Renal cortical epithelial cell (primary cell): ENCODE results near the gene RBM22. TPM values are rescaled to one million over a fixed set of nuclear protein-coding genes. Genes with fewer than 3 reads are reported as not detected.

Experiments used
- DNase-seq: peaks from one replicate; pipeline ENCODE4 v3.0.0-alpha.2; 2011; ENCODE audit warnings: low read depth
- total RNA-seq: library from RNA; depleted of rRNA; stranded (reverse); fragments of >200 nt; gene quantifications from 2 replicates; pipeline ENCODE4 v1.2.3, GENCODE V29; 2014

The RBM22 gene
- total RNA-seq, 1 donor from 2014 or later, result 39.1 TPM

DNA sequence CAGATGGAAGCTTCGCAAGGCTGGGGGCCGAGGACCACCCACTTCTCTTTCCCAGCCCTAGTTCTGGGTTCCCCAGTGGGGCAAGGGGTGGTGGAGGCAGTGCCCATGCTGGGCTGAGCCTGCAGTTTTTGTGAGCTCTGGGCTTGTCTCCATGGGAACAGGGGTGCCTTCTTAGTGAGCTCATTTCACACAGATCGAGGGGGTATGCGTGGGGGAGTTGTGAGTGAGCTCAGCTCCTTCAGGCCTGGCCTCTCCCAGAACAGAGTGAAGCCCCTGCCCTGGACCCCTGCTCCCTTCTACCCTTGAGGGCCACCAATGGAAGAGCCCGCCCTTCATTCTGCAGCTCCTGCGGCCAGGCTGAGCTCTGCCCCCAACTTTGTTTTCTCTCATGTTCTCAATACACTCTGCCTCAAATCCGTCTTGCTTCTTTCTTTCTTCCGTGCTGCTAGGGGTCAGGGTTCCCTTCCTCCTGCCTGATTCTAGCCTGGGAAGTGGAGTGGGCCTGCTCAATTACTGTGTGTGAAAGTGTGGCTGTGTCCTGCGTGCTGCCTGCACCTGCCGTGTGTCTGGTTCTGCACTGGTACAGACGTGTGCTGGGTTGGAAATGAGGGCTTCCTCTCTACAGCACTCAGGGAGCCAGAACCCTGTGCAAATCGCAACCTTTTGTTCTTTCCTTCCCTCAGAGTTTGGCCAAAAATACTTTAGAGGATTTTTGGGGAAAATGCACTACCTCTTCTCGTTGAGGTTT is 48.8 kb downstream of the RBM22 start:
- DNase-seq, result no peak

DNA sequence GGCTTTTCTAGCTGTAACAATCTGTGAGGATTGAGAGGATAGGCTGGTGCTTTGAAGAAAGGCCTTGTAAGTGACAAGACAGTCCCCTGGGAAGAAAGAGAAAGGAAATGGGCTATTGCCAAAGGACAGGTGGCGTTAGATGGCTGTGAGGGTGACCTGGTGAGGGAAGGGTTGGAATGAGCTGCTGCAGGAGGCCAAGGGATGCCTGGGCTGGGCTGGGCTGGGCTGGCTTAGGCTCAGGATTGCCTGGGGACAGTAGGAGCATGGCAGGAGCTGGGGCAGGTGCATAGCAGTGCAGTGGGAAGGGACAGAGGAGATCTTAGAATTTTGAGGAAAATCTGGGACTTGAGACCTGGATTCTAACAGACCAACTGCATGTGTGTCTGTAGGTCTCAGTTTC is 49.5 kb downstream of the RBM22 start:
- DNase-seq, result no peak

DNA sequence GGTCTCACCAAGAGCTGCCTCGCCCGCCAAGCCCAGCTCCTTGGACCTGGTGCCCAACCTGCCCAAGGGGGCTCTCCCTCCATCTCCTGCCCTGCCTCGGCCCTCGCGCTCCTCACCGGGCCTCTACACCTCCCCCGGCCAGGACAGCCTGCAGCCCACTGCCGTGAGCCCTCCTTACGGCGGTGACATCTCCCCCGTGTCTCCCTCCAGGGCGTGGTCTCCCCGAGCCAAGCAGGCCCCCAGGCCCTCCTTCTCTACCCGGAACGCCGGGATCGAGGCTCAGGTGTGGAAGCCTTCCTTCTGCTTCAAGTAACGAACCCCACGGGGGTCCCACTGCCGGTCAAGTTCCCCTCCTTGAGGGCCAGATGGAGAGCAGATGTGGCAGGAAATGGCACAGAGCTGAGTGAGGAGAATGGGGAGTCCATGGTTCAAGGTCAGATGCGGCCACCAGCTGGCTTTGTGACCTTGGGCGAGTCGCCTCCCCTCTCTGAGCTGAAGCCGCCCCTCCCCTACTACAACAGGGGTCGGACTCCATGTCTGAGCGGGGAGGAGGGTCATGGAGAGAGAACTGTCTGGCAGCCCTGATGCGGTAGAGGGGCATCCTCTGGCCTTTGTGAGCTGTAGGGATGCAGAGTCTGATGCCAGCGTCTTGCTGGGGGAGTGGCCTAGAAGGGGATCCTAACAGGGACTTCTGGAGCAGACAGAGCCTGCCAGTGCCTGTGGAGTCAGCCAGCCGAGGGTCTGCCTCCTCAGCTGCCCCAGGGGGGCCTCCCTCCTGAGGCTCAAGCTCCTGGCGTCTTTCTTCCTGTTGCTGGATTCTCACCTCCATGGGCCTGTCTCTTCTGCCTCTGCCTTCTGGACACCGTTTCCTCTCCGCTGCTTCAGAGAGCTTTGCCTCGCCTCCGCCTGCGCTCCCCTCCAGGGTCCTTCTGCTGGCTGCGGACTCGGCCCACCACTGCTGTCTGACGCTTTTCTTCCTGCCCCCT is 50.5 kb downstream of the RBM22 start:
- no peak for DNase-seq

DNA sequence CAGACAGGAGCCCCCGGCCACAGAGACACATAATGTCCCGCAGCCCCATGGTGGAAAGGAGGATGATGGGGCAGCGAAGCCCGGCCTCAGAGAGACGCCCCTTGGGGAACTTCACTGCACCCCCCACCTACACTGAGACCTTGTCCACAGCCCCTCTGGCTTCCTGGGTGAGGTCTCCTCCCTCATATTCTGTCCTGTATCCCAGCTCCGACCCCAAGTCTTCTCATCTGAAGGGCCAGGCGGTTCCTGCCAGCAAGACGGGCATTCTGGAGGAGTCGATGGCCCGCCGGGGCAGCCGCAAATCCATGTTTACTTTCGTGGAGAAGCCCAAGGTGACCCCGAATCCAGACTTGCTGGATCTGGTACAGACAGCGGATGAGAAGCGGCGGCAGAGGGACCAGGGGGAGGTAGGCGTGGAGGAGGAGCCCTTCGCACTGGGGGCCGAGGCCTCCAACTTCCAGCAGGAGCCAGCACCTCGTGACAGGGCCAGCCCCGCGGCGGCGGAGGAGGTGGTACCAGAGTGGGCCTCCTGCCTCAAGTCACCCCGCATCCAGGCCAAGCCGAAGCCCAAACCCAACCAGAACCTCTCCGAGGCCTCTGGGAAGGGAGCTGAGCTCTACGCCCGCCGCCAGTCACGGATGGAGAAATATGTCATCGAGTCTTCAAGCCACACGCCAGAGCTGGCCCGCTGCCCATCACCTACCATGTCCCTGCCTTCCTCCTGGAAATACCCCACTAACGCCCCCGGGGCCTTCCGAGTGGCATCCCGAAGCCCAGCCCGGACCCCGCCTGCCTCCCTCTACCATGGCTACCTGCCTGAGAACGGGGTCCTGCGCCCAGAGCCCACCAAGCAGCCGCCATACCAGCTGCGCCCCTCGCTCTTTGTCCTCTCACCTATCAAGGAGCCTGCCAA is 51.5 kb downstream of the RBM22 start:
- no peak for DNase-seq

DNA sequence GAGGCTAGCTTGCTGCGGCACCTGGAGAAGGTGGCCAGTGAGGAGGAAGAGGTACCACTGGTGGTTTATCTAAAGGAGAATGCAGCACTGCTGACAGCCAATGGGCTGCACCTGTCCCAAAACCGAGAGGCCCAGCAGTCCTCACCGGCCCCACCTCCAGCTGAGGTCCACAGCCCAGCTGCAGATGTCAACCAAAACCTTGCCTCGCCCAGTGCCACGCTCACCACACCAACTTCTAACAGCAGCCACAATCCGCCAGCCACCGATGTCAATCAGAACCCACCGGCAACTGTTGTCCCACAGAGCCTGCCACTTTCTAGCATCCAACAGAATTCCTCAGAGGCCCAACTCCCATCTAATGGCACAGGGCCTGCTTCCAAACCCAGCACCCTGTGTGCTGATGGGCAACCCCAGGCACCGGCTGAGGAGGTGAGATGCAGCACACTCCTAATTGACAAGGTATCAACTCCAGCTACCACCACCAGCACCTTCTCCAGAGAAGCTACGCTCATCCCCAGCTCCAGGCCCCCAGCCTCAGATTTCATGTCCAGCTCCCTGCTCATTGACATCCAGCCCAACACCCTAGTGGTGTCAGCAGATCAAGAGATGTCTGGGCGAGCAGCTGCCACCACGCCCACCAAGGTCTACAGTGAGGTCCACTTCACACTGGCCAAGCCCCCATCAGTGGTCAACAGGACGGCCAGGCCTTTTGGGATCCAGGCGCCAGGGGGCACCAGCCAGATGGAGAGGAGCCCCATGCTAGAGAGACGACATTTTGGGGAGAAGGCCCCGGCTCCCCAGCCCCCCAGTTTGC is 52.4 kb downstream of the RBM22 start:
- no peak for DNase-seq

DNA sequence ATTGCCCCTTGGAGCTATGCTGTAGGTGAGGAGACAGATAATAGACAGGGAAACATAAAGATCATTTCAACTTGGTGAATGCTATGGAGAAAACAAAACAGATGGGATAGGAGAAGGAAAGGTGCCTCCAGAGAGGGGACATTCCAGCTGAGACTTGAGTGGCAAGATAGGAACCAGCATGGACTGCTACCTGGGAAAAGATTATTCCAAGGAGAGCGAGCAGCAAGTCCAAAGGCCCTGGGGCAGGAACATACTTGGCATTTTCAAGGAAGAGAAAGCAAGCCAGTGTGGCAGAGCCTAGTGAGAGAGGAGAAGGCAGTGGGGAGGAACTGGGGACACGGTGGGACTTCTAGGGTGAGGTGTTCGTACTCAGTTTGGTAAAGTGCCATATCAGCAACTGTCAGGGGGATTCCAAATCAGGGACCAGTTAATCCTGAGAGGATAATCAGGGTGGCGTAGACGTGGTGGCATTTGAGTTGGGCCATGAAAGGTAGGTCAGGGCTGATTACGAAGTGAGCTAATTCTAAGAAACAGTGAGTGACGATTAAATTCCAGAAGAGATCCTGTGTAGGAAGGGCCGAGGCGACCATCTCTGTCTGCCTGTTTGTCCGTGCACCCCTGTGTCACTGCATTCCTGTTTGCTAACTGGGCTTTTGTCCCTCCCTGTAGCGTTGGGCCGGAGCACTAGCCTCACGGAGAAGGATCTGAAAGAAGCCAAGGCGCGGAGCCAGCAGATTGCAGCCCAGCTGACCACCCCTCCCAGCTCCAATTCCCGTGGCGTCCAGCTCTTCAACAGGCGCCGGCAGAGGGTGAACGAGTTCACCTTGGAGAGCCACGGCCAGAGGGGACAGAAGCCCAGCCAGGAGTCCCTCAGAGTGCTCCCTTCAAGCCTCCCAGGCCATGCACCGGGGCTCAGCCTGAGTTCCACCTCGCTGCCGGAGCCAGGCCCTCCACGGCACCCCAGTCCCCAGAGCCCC is 53.3 kb downstream of the RBM22 start:
- DNase-seq, result no peak

DNA sequence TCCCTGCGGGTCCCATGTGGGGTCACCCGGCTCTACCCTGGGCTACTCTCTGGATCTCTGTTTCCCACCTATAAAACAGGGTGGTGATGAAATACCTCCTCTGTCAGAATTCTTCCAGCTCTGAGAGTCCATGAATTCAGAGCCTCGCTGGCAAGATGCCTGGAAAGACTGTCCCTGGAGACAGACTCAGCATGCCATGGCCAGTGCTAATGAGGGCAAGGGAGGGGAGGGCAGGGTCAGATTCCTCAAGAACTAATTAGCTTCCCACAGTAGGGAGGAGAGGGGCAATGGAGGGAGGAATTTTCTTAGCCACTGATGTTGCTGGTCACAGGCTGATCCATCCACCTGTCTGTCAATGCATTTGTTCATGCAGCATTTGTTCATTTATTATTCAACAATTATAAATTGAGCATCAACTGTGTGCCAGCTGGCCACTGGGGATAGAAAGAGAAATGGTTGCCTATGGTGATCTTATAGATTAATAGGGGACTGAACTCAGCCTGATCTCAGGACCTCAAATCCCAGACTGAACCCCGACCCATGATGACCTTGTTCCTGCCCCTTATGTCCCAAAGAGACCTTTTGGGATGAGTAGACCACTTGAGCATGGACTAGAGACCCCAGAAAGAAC is 55.7 kb downstream of the RBM22 start:
- DNase-seq, result peak; percentile 96

DNA sequence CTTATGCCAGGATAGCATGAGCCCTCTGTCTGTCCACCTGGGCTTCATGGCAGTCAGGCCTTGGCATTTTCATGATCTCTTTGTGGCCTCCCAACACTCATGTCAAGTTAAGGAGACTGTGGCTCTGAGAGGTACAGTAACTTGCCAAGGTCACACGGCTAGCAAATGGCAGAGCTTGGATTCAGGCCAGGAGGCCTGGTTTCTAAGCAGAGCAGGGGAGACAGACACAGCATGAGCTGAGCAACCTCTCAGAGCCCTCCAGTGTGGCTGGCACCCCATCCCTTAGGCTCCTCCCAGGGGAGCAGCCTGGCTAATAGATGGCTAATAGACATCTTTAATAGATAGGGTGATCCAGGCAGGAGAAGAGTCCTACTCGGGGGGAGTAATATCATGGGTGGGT is 56.3 kb downstream of the RBM22 start:
- DNase-seq, result no peak

DNA sequence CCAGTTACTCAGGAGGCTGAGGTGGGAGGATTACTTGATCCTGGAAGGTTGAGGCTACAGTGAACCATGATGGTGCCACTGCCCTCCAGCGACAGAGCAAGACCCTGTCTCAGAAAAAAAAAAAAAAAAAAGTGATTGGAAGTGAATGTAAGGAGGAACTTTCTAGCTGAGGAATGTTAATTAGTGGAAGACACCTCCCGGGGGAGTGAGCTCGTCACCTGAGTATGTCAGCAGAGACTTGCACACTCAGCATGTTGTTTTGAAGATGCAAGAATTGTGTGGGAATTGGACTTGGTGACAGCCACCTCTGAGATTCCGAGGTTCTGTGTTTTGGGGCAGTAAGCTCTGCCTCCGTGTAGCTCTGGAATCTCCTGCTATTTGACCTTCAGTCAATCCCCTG is 56.8 kb downstream of the RBM22 start:
- DNase-seq, result peak; percentile 68

DNA sequence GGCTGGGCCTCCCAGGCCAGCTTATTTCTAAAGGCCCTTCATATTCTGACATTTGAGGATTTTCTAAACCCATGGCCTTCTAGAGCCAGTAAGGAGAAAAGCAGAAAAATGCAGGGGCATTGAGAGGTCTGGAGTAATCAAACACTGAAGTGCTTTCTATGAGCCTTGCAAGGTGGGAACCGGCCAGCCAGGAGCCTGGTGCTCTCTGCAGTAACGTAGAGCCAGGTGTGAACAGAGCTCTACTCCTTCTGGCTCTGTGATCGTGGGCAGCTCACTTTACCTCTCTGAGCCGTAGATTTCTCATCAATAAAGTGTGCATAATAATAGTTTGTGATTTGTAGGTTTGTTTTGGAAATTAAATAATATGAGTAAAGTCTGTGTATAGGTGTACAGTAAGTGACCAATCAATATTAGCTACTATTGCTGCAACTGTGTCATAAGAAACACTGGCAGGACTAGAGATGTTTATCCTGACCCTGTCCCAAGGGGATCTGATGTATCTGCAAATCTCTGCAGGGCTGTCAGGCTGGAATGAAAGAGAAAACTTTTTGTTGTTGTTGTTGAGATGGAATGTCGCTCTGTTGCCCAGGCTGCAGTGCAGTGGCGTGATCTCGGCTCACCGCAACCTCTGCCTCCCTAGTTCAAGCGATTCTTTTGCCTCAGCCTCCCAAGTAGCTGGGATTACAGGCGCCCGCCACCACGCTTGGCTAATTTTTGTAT is 57.7 kb downstream of the RBM22 start:
- no peak for DNase-seq

DNA sequence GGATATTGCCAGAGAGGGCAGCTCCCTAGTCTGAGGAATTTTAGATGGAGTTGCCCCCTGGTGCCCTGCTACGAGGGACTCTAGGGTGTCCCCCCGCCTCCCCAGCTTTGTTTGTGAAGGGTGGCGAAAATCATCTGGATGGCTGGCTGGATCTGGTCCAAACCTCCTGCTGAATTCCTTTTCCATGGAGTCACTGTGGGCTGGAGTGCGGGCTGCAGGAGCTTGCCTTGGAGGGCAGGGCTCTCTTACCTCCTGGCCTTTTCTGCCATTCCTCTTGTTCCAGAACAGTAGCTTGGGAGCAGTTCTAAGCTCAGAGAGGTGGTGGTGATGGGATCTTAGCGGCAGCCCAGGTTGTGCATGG is 58.3 kb downstream of the RBM22 start:
- DNase-seq, result peak; percentile 96

DNA sequence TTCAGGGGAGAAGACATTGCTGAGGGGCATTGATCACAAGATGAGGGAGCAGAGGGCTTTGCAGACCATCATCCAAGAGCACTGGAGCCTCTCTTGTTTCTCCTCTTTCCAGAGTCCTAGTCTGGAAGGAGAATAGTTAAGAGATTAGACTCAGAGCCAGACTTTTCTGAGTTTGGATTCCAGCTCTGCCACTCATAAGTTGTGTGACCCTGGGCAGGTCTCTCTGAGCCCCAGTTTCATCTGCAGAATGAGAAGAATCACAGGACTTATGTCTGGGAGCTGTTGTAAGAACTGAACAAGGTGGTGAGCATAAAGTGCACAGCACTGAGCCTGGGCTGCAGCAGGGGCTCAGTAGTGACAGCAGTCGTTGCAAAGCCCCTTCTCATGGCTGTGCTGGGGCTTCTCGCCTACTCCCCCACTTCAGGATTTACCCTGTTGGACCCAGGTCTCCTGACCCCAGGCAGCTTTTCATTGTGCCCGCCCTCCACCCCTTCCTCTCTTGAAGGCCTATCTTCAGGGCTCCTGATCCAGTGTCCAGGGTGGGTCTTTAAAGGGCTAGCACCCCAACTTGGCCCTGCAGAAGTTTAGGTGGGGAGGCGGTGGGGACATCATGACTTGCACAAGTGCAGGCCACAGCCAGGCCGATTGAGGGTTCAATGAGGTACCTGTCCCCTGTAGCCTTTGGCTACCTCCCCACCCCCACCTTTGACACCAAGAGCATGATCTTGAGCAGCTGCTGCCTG is 58.9 kb downstream of the RBM22 start:
- no peak for DNase-seq

DNA sequence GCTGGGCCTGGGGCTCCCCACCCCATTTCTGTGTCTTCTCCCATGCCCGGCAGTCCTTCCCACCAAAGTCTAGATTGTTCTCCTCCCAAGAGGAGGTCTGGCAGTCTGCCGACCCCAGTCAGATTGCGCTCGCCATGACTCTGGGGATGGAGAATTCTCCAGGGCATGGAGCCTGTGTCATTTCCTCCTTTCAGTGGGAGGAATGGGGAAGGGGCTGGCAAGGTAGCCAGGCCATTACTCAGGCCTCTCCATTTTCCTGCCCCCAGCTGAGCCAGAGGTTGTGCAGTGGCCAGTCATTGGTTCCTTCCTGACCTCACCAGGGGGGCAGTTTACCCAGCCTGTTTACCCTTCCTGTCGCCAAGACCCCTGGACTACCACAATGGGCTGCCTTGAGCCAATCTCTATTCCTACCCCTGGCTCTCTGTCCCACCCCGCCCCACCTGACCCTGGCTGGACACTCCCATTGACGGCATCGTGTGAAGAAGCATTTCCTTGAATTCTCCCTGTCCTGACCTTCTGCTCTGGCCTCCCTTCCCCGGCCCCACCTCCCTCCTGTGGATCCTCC is 59.8 kb downstream of the RBM22 start:
- no peak for DNase-seq
